Right lobe of liver (tissue), 4 donors: ENCODE results near the gene CCR2.

ENCODE experiments used
- CTCF ChIP-seq, 4 donors: fragments of 200-600 bp in 3 of 4; fragments of 450-650 bp in 1 of 4; IDR thresholded peaks; one replicate each; pipeline versions ENCODE4 v1.5.1 to v1.8.0; 2016 to 2022; ENCODE audit warnings: antibody characterized with exemption in 4 of 4, mild to moderate bottlenecking in 2 of 4
- POLR2A ChIP-seq: fragments of 450-650 bp; IDR thresholded peaks from one replicate; pipeline ENCODE4 v1.6.1; 2017; ENCODE audit warnings: antibody characterized with exemption, mild to moderate bottlenecking
- donor health status: DM: no; HTN: no; CAD: no.
- donor health status: DM: no; HTN: no; CAD: no.
- donor health status: DM: no; HTN: yes; CAD: no.

GRCh38 chr3:46371519-46372340 is 17.8 kb downstream of the CCR2 start:
- TF ChIP-seq CTCF (IDR thresholded peaks at IDR 0.05) (no peak), POLR2A (no peak)
